ENCODE measurements around the gene CFAP77.
A peak's percentile ranks its signal among the peaks of the same experiment; 100 is the strongest.

The CFAP77 gene

DNA sequence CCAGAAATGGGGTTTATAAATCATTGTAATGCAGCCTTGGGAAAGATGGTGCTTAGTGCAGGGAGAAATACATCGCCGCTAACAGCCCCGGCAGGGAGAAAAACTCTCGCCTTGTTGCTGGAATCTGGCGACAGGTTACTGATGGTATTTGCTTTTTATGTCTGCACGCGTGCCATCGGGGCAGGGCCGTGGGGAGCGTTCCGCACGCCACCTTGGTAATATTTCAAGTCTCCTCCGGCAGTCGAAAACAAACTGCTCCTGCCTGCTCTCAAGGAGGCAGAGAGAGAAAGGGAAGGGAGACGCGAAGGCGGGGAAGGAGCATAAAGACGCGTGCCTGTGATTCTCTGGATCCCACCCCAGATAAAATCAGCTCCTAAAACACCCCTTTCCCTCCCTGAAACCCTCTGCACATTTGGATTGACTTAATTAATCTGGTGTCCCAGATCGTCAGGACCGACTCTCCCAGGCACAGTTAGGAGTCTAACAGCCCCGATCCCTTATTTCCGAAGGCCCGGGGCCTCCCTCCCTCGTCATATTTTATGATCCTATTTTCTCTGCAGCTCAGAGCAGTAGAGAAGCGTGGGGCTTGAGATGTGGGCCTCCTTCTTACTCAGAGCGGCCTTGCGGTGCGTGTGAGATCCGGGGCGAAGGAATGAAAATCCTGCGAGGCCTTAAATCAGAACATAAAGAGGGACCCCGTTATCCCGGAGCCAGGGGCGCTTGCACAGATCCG lies 47.7 kb downstream of the CFAP77 start:
- DNase-seq = no peak

DNA sequence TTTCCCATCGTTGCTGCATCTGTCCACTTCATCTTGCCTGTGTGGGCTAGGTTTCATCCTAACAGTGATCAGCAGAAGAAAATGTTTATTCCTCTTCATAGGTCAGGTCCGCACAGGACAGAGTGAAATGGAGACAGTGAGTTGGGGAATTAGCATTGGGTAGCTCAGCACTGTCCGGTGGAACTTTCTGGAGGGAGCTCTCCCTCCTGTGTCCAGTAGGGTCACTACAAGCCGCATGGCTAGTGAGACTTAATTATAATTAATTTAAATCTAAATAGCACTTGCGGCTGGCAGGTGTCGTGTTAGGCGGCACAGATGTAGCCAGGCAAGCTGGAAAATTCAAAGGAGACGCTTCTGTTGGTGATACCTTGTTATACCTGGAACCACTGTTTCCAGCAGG lies 48.4 kb downstream of the CFAP77 start:
- no peak for DNase-seq

DNA sequence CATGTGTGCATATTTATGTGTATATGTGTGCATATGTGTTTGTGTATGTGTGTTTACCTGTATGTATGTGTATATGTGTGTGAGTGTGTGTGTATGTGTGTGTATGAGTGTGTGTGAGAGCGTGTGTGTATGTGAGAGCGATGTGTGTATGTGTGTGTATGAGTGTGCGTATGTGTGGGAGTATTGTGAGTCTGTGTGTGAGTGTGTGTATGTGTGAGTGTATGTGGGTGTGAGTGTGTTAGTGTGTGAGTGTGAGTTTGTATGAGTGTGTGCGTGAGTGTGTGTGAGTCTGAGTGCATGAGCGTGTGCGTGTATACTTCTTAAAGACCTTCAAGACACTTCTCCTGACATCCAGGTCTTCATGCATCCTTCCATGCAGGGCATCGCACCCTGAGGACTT lies 49.6 kb downstream of the CFAP77 start:
- no peak for DNase-seq

DNA sequence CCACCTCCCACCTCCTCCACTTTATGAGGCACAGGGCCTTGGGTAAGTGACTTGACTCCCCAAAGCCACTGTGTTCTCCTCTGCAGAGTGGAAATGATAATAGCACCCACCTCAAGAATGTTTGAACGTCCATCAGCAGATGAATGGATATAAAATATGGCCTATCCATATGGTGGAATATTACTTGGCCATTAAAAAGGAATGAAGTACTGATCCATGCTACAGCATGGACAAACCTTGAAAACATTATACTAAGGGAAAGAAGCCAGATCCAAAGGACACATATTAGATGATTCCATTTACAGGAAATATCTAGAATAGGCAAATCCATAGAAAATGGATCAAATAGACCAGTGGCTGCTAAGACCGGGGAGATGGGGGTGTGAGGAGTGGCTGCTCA lies 50.2 kb downstream of the CFAP77 start:
- no peak for DNase-seq

DNA sequence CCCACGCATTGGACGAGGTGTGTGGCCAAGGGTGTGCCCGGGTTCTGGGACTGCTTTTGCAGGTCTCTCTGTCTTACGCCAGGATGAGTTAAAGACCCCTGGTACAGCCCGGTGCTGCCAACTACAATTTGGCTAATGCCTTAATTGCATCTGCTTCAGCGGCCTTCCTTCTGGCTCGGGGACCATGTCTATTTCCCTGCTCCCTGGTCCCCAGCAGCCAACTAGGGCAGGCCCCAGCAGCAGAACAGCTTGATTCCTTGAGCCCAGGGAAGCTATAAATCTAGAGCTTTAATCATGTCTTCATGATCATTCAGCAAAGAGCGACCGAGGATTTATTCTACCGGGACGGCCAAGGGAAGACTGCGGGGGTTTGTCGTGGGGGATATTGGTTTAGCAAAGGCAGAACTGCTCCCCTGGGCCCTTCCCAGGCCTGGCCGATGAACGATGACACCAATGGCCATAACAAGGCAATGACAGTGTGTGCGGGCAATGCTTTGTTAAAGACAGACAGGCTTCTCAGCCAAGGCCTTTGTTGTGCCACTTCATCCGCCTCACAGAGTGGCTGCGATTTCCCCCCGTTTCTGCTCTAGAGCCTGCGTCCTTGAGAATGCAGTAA lies 51.4 kb downstream of the CFAP77 start:
- no peak for DNase-seq

DNA sequence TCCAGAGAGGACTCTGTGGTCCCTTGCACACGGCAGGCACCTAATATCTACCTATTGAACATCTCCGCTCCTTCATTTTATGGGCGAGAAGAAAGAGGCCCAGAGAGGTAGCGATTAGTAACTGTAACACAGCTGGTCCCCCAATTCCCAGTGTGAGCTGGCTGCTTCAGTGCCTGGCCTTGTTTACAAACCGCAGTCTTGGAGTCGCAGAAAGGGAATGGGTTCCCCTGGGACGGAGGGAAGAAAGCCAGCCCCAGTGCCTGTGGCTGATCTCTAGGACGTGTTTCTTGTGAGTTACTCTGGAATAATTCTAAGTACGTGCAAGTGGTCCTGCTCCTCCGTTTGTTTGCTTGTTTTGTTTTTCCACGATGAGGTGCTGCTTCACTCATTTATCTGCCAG lies 52.0 kb downstream of the CFAP77 start:
- DNase-seq = no peak

DNA sequence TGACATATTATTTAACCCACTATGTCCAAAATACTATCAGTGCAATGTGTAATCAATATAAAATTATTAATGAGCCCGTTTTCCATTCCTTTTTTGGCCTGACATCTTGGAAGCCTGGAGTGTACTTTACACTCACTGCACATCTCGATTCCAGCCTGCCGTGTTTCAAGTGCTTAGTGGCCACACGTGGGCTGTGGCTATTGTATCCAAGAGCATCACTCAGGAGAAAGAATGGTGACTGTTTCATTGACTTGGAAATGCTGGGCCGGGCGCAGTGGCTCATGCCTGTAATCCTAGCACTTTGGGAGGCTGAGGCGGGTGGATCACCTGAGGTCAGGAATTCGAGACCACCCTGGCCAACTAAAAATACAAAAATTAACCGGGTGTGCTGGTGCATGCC lies 54.5 kb downstream of the CFAP77 start:
- no peak for DNase-seq

DNA sequence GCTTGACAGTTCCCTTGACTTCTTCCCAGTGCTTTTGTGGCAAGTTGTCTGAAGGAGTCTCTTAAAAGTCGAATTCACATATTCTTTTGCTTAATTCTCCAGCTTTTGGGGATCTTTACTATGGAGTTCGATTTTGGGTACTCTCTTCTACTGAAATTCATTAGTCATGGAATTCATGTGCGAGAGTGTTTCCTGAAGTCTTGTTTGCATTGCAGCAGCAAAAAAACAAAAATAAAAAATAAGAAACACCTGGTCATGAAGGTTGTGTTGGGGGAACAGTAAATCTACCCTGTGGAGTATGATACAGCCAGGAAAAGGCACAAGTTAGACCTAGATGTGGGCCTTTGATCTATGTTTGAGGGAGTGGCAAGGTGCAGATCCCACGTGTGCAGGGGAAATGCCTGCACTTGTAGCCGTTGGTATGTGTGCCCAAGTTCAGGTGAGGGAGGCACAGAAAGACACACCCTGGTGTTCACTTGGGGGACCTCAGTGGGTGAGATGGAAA lies 55.2 kb downstream of the CFAP77 start:
- DNase-seq = no peak

DNA sequence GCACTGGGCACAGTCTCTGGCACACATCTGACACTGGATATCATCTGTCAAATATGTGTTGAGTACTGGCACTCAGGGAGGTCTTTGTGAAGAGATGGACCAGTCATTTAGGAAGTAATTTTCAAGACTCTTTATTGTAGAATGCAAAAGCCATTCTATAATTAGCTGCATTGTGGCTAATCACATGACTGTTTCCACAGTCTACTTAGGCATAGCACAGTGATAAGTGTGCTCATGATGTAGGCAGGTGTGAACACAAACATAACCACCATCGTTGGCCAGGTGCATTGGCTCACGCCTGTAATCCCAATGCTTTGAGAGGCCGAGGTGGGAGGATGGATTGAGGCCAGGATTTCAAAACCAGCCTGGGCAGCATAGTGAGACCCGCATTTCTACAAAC lies 62.2 kb downstream of the CFAP77 start:
- DNase-seq = no peak

DNA sequence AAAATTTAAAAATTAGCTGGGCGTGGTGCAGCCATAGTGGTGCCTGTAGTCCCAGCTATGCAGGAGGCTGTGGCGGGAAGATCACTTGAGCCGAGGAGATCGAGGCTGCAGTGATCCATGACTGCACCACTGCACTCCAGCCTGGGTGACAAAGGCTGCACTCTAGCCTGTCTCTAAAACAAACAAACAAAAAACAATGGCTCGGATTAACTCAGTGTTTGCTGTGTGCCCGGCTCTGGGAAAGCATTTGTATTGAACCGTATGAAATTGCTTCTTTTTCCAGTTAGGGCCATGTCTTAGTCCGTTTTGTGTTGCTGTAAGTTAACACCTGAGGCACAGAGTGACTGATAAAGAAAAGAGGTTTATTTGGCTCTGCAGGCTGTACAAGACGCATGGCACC lies 62.6 kb downstream of the CFAP77 start:
- DNase-seq = no peak

DNA sequence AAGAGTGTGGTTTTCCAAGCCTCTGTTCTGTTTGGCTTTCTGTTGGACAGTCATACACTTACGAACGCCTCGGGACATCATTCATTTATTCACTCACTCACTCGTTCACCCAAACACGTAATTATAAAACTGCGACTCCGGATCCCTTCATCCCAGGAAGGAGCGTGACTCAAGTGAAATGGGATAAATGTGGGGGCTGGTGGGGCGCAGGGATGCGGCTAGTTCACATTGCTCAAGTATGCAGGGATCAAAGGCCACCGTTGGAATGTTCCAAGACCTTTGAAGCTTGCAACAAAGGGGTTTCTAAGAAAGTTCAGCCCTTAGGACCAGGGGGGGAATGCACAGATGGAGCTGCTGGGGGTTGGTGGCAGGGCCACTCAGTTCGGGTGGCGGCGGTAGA lies 64.2 kb downstream of the CFAP77 start:
- DNase-seq = no peak

DNA sequence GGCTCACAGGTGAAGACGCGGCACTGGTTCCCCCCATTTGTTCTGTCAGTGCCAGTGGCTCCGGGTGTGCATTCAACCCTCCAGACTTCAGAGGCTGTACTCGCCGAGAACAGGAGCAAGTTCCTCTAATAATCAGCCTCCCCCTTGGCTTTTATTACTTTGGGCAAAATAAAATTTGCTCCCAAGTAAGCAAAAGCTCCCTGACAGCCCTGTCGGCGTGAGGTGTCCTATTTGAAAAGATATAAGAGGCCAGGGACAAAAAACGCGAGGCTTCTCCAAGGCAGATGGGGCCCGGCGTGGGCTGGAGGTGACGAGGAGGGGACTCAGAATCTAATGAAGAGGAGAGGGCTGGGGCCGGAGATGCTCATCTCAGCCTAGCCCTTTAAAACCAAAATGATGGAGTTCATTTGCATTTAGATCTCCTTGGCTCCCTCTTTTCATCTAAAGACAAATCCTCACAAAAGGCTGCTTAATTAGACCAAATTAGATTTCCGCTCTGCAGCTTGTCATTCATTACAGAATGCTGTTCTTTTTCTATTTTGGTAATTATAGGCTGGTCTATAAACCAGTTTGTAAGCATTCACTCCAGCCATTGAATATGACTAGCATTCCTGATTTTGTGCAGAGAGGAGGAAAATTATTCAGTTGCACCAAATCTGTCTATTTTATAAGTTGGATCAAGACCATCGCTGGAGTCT lies 68.5 kb downstream of the CFAP77 start:
- no peak for DNase-seq

DNA sequence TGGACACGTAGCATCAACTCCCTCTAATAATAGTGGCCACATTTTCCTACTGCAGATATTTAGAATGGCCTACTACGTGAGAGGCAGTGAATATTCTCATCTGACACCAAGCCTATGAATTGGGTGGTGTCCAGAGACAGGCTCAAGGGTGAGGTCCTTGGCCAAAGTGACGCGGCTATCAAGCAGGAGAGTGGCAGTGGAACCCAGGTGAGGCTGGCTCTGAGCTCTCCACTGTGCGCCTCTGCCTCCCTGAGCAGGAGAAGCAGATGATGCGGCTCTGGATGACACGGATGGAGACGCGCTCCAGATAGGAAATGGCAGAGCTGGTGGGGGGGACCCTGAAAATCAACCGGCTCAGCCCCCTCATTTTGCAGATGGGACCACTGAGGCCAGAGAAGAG lies 69.7 kb downstream of the CFAP77 start:
- no peak for DNase-seq

DNA sequence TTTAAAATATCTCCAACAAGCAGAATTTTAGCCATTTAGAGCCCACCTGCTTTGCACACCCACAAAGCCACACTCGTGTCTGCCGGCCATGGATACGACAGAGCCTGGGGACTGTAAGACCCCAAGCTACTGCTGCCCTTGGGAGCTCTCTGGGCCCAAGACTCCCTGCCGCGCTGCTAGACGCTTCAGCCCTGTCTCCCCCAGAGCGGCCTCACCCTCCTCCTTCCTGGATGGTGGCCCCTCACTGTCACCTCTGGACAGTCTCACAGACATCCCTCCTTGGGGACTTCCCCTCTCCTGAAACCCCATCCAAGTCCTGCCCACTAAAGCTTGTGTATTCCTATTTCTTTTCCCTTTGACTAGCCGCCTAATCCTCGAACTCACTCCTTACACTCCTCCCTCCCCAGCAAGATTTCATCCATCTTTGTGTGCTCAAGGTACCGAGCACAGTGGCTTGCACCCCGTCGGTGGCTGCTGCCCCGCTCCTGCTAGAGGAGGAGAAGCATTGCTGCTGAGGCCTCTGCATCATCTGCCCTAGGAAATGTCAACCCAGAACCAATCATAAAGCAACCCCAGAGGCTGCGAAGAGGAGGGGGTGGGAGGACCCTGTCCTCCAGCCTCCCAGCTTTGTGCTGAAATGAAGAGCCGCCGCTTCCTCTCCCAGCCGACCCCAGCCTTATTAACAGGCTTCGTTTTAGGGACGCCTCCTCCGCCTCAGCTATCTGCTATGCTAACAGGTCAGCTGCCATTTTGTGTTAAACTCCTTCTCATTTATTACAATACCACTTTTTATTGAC lies 71.2 kb downstream of the CFAP77 start:
- DNase-seq = no peak

- no peak for DNase-seq
Measured at GRCh38 chr9:132482196-132482813, 72.3 kb downstream of the CFAP77 start.

DNA sequence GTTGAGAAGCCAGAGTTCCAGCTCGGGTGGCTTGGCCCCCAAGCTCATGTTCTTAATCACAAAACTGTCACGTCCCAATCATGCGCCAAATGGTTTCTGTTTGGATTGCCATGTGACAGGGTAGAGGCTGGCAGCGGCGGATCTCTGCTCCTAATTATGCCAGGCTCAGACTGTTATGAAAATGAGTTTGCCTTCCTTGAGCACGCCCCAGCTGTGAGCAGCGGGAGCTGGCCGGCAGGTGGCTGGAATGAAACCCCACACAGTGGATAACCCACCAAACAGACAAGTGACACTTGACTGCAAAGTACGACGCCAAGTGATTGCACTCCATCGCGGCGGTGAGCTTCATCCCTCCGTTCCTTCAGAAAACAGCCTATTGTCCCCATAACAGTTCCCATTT lies 75.4 kb downstream of the CFAP77 start:
- DNase-seq = no peak

- DNase-seq = peak; percentile 34
Measured at GRCh38 chr9:132486706-132487350, 76.8 kb downstream of the CFAP77 start.

- no peak for DNase-seq
Measured at GRCh38 chr9:132487351-132487791, 77.4 kb downstream of the CFAP77 start.

DNA sequence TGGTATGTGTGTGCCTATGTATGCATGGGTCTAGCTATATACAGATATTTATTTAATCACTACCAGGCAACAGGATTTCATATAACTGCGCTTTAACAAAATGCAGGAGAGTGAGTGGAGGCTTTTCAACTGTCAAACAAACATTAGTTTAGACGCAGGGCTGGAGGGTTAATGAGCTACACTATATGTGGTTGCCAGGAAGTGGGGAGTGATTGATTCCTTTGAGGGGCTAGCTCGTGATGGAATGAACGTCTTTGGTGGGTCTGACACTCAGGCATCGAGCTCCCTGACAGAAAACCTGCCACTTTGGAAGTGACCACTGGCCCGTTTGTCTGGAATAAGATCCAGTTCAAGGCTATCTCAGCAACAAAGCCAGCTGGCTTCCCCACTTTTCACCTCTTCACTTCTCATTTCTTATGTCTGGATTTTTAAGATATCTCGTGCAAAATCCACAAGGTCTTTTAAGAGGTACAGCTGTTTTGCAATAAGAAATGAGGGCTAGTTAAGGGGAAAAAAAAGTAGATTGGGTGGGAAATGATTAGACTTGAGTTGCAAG lies 78.0 kb downstream of the CFAP77 start:
- no peak for DNase-seq

DNA sequence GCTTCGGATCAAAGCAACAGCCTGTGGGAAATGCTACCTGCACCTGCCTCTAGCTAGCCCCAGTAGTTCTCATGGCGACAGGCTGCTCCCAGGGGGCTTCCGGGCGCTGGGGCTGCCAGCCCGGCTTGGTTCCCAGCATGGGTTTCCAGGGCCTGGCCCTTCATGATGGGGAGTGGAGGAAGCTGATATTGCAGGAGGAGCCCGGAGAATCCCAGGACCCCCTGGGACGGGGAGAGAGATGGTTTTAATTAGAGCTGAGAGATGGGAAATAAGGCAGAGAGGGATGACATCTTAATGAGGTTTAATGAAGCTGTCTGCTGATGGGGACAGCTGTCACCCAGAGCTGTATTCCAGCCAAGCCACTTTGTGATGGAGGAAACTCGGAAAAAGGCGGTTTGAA lies 78.6 kb downstream of the CFAP77 start:
- no peak for DNase-seq

- no peak for DNase-seq
Measured at GRCh38 chr9:132489536-132489935, 79.5 kb downstream of the CFAP77 start.

- DNase-seq = no peak
Measured at GRCh38 chr9:132494857-132495256, 84.8 kb downstream of the CFAP77 start.
